Naive thymus-derived CD4-positive, alpha-beta T cell (primary cell): Measurements from ENCODE around the gene PGBD5. TPM values are rescaled to one million over a fixed set of nuclear protein-coding genes. Genes with fewer than 3 reads are reported as not detected.

Experiments used
- ATAC-seq: fragments of 150-1000 bp; cut with Tn5 transposase; 2 replicates; pipeline ENCODE4 v1.10.0; 2021; ENCODE audit warnings: mild to moderate bottlenecking, moderate library complexity
- CTCF ChIA-PET: fragments of 350-600 bp; sonication (Branson Sonifier 250); formaldehyde crosslinking; loops from one replicate; lab custom pipeline; 2021; ENCODE audit warnings: antibody characterized with exemption; lab: Charles Lee
- POLR2A ChIA-PET: fragments of 350-600 bp; sonication (Branson Sonifier 250); formaldehyde crosslinking; loops from one replicate; lab custom pipeline; 2021; ENCODE audit warnings: antibody characterized with exemption, inconsistent platforms; lab: Charles Lee
- DNase-seq, 9 donors: peaks; one replicate each; pipeline versions ENCODE4 v3.0.0 to v3.0.0-alpha.2; 2020 to 2022; ENCODE audit warnings: mixed read lengths in 1 of 9
- H3K27ac ChIP-seq: one replicate; pipeline ENCODE4 v1.7.0; 2013; ENCODE audit warnings: mild to moderate bottlenecking, low read depth, low read length, moderate library complexity
- H3K27me3 ChIP-seq, 2 donors: one replicate each; pipeline ENCODE4 v1.7.0; 2013; ENCODE audit warnings: low read length in 2 of 2, mild to moderate bottlenecking in 2 of 2, moderate library complexity in 2 of 2; ENCODE audit not compliant: control insufficient read depth in 2 of 2, insufficient read depth in 2 of 2
- H3K36me3 ChIP-seq, 3 experiments: 1 replicate in 2 of 3; 2 replicates in 1 of 3; pipeline ENCODE4 v1.7.0; 2013; ENCODE audit warnings: low read length in 3 of 3, mild to moderate bottlenecking in 3 of 3, moderate library complexity in 1 of 3; ENCODE audit not compliant: insufficient read depth in 3 of 3, control insufficient read depth in 2 of 3
- H3K4me1 ChIP-seq, 2 donors: one replicate each; pipeline ENCODE4 v1.7.0; 2013; ENCODE audit warnings: low read length in 2 of 2, mild to moderate bottlenecking in 2 of 2, moderate library complexity in 1 of 2; ENCODE audit not compliant: control insufficient read depth in 2 of 2, insufficient read depth in 2 of 2
- H3K4me3 ChIP-seq: 2 replicates; pipeline ENCODE4 v1.7.0; 2013; ENCODE audit warnings: mild to moderate bottlenecking, low read length
- H3K9me3 ChIP-seq, 3 experiments: 1 replicate in 2 of 3; 2 replicates in 1 of 3; pipeline ENCODE4 v1.7.0; 2013; ENCODE audit warnings: low read length in 3 of 3; ENCODE audit not compliant: control insufficient read depth in 2 of 3
- H3K27ac Mint-ChIP-seq, 9 donors: one replicate each; pipeline ENCODE4 v1.8.0; 2020 to 2022; ENCODE audit warnings: mixed read lengths in 9 of 9, mild to moderate bottlenecking in 8 of 9, moderate library complexity in 5 of 9, inconsistent platforms in 2 of 9
- H3K27me3 Mint-ChIP-seq, 5 donors: one replicate each; pipeline ENCODE4 v1.8.0; 2021 to 2022; ENCODE audit warnings: mixed read lengths in 5 of 5, mild to moderate bottlenecking in 1 of 5
- H3K36me3 Mint-ChIP-seq, 5 donors: one replicate each; pipeline ENCODE4 v1.8.0; 2020 to 2022; ENCODE audit warnings: mixed read lengths in 5 of 5, mild to moderate bottlenecking in 3 of 5, inconsistent platforms in 1 of 5
- H3K4me1 Mint-ChIP-seq, 7 donors: one replicate each; pipeline ENCODE4 v1.8.0; 2020 to 2022; ENCODE audit warnings: mixed read lengths in 7 of 7, mild to moderate bottlenecking in 3 of 7, inconsistent platforms in 1 of 7
- H3K4me3 Mint-ChIP-seq, 10 donors: one replicate each; pipeline ENCODE4 v1.8.0; 2020 to 2022; ENCODE audit warnings: mild to moderate bottlenecking in 10 of 10, mixed read lengths in 10 of 10, moderate library complexity in 6 of 10, inconsistent platforms in 2 of 10
- H3K9me3 Mint-ChIP-seq, 11 donors: one replicate each; pipeline ENCODE4 v1.8.0; 2020 to 2022; ENCODE audit warnings: mixed read lengths in 11 of 11, mild to moderate bottlenecking in 4 of 11, inconsistent platforms in 1 of 11, moderate library complexity in 1 of 11
- intact Hi-C, 2 donors: fragments of 100-400 bp; cut with micrococcal nuclease; formaldehyde crosslinking; loops; one replicate each; pipeline ENCODE4 v1.15.1; 2023
- polyA plus RNA-seq, 2 donors: library from polyadenylated mRNA; unstranded; fragments of 300-500 nt; fragmentation: Illumina TruSeq; gene quantifications; one replicate each; pipeline ENCODE4 v1.2.3, GENCODE V29; 2021
- total RNA-seq, 6 experiments: library from RNA in 5 of 6; stranded (reverse) in 5 of 6; gene quantifications; 1 replicate in 5 of 6; 2 replicates in 1 of 6; pipeline ENCODE4 v1.2.3 and lab custom pipeline; 2021 to 2026

PGBD5 gene
- total and polyA plus RNA-seq, 7 experiments from 2014 or later = 0.36 TPM; not detected in 6

GRCh38 chr1:230314142-230314470, 112.0 kb downstream of the PGBD5 start:
- Mint-ChIP-seq H3K4me1 (peaks cover 2 to 5% (median 4%) of the 10 kb centered on the region in 7 donors), H3K9me3 (no peaks in the 10 kb centered on the region), H3K27ac (no peak overlapping the region), H3K27me3 (peaks cover 5 to 19% (median 10%) of the 10 kb centered on the region in 5 donors), H3K4me3 (no peak overlapping the region), H3K36me3 (no peaks in the 10 kb centered on the region)
- POLR2A ChIA-PET = no interaction called here
- Histone ChIP-seq H3K36me3 (no peaks in the 10 kb centered on the region), H3K4me3 (no peak overlapping the region), H3K27me3 (no peaks in the 10 kb centered on the region), H3K27ac (no peak overlapping the region), H3K4me1 (peaks cover 3% of the 10 kb centered on the region in 2 donors), H3K9me3 (no peaks in the 10 kb centered on the region)
- ATAC-seq (no peak), DNase-seq (no peak)
- intact Hi-C loops = loop anchor here (5.0 to 10.0 kb wide), 4 partner anchors 109 to 898 kb away; partner anchors contain the start of gene GALNT2 (in 1 of the 2)
- CTCF ChIA-PET = interaction anchor here (0.6 to 1.5 kb wide), 3 partner anchors 12 to 1062 kb away, joined by 3 read pairs; no protein-coding TSS in a partner anchor

DNA sequence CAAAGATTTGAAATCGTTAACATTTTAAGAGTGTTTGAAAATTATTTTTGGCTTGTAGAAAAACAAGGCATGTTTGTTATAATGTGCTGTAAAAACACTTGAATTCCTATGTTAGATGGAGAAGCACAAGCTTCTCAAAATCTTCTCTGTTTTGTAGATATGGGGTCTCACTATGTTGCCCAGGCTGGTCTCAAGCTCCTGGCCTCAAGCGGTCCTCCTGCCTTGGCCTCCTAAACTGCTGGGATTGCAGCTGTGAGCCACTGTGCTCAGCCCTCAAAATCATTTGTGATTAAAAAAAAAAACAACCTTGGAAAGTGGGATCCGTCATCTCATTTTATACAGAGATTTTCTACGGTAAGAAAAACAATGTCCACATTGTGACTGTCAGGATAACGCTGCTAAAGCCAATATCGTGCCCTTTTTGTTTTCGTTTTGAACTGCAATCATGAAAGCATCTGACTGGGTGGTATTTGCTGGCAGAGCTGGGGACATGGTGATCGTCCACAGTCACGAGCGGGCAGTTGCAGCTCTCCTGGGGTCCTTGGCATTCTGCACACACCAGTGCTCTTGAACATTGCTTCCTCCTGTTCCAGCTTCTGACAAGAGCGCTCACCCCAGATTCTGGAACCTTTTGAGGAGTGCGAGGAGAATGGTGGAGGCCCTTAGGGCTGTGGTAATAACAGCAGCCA, 112.5 kb downstream of the PGBD5 start:
- Mint-ChIP-seq H3K9me3 (no peaks in the 10 kb centered on the region), H3K27me3 (peaks cover 5 to 19% (median 10%) of the 10 kb centered on the region in 5 donors), H3K4me3 (no peak overlapping the region)

DNA sequence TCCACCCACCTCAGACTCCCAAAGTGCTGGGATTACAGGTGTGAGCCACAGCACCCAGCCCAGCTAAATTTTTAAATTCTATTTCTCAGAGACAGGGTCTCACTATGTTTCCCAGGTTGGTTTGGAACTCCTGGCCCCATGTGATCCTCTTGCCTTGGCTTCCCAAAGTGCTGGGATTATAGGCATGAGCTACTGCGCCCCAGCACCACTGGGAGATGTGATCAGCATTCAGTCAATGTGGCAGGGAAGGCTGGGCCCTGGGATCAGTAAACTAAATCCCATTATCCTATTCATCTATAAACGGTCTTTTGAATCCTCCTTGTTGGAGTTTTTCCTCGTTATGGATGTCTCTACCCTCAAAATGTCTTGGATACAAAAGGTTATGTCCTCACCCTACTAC, 113.5 kb downstream of the PGBD5 start:
- H3K4me3 Mint-ChIP-seq = no peak overlapping the region
- H3K9me3 Mint-ChIP-seq = no peaks in the 10 kb centered on the region
- POLR2A ChIA-PET = no interaction called here
- Histone ChIP-seq H3K9me3 (no peaks in the 10 kb centered on the region), H3K4me3 (no peak overlapping the region), H3K27ac (no peak overlapping the region), H3K4me1 (peaks cover 3% of the 10 kb centered on the region in 2 donors), H3K36me3 (no peaks in the 10 kb centered on the region), H3K27me3 (no peaks in the 10 kb centered on the region)
- intact Hi-C loops = loop anchor here (5.0 to 10.0 kb wide), 4 partner anchors 108 to 900 kb away; partner anchors contain the start of gene GALNT2 (in 1 of the 2)
- DNase-seq (no peak), ATAC-seq (no peak)
- no peaks in the 10 kb centered on the region for H3K36me3 Mint-ChIP-seq
- H3K27me3 Mint-ChIP-seq = peaks cover 5 to 19% (median 10%) of the 10 kb centered on the region in 5 donors
- CTCF ChIA-PET = interaction anchor here (1.4 kb wide), 1 partner anchor 10 kb away, joined by 3 read pairs; no protein-coding TSS in a partner anchor
- H3K4me1 Mint-ChIP-seq = peaks cover 2 to 5% (median 4%) of the 10 kb centered on the region in 7 donors
- H3K27ac Mint-ChIP-seq = no peak overlapping the region

More for the DNA sequence above, 112.5 kb downstream of the PGBD5 start:
- H3K4me1 Mint-ChIP-seq = peaks cover 2 to 5% (median 4%) of the 10 kb centered on the region in 7 donors
- Histone ChIP-seq H3K4me3 (no peak overlapping the region), H3K36me3 (no peaks in the 10 kb centered on the region), H3K9me3 (no peaks in the 10 kb centered on the region), H3K27me3 (no peaks in the 10 kb centered on the region), H3K27ac (no peak overlapping the region), H3K4me1 (peaks cover 3% of the 10 kb centered on the region in 2 donors)
- DNase-seq (no peak), ATAC-seq (no peak)
- ChIA-PET POLR2A (no interaction called here), CTCF (interaction anchor here (0.6 to 1.5 kb wide), 3 partner anchors 12 to 1062 kb away, joined by 3 read pairs; no protein-coding TSS in a partner anchor)
- H3K36me3 Mint-ChIP-seq = no peaks in the 10 kb centered on the region
- intact Hi-C loops = loop anchor here (5.0 to 10.0 kb wide), 4 partner anchors 109 to 899 kb away; partner anchors contain the start of gene GALNT2 (in 1 of the 2)
- no peak overlapping the region for H3K27ac Mint-ChIP-seq

GRCh38 chr1:230310381-230311163, 115.6 kb downstream of the PGBD5 start:
- DNase-seq (peak; percentile 25 to 70 (median 54)), ATAC-seq (peak; percentile 87)
- Histone ChIP-seq H3K9me3 (no peaks in the 10 kb centered on the region), H3K4me3 (no peak overlapping the region), H3K27me3 (no peaks in the 10 kb centered on the region), H3K36me3 (no peaks in the 10 kb centered on the region), H3K27ac (no peak overlapping the region), H3K4me1 (peaks cover 3% of the 10 kb centered on the region in 2 donors)
- Mint-ChIP-seq H3K4me3 (peak overlapping the region in 2 of 10 donors; percentile 6 to 30), H3K27ac (no peak overlapping the region), H3K4me1 (peaks cover 4 to 10% (median 4%) of the 10 kb centered on the region in 7 donors), H3K27me3 (peaks cover 5 to 19% (median 10%) of the 10 kb centered on the region in 5 donors), H3K36me3 (no peaks in the 10 kb centered on the region), H3K9me3 (no peaks in the 10 kb centered on the region)
- POLR2A ChIA-PET = no interaction called here
- CTCF ChIA-PET = interaction anchor here (0.6 to 1.8 kb wide), 6 partner anchors 177 to 650 kb away, joined by 3 to 11 read pairs (median 3); no protein-coding TSS in a partner anchor
- intact Hi-C loops = loop anchor here (1.0 to 10.0 kb wide), 12 partner anchors 106 to 1646 kb away; partner anchors contain the start of gene GALNT2 (in 1 of the 2)

DNA sequence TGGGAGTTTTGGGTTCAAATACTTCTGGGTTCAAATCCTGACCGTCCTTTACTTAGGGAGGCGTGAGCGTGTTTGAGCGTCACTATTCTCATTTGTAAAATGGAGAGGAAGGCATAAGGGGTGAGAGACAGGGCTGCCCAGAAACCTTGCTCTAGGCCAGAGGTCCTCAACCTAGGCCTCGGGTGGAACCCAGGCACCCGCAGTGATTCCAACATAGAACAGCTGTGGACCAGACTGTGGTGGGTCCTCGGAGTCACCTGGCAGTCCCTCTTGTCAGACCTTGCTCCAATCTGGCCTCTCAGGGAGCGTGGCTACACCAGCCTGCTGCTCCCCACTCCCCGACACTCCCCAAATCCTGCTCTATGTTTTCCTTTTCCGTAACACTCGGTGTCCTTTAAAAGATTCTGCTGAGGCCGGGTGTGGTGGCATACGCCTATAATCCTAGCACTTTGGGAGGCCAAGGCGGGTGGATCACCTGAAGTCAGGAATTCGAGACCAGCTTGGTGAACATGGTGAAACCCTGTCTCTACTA, 116.4 kb downstream of the PGBD5 start:
- no peaks in the 10 kb centered on the region for H3K36me3 ChIP-seq
- H3K9me3 ChIP-seq = no peaks in the 10 kb centered on the region
- H3K27ac Mint-ChIP-seq = no peak overlapping the region
- H3K27me3 ChIP-seq = no peaks in the 10 kb centered on the region
- ATAC-seq = no peak
- H3K4me3 Mint-ChIP-seq = no peak overlapping the region
- POLR2A ChIA-PET = no interaction called here
- no peaks in the 10 kb centered on the region for H3K36me3 Mint-ChIP-seq
- H3K4me1 Mint-ChIP-seq = peaks cover 4 to 10% (median 4%) of the 10 kb centered on the region in 7 donors
- no peak overlapping the region for H3K4me3 ChIP-seq
- no peak for DNase-seq
- H3K9me3 Mint-ChIP-seq = no peaks in the 10 kb centered on the region
- CTCF ChIA-PET = interaction anchor here (0.7 to 1.8 kb wide), 5 partner anchors 595 to 649 kb away, joined by 3 to 11 read pairs (median 6); no protein-coding TSS in a partner anchor
- intact Hi-C loops = loop anchor here (1.0 to 10.0 kb wide), 12 partner anchors 105 to 1645 kb away; partner anchors contain the start of gene GALNT2 (in 1 of the 2)
- peaks cover 3% of the 10 kb centered on the region in 2 donors for H3K4me1 ChIP-seq
- H3K27me3 Mint-ChIP-seq = peaks cover 2 to 19% (median 10%) of the 10 kb centered on the region in 5 donors
- H3K27ac ChIP-seq = no peak overlapping the region

DNA sequence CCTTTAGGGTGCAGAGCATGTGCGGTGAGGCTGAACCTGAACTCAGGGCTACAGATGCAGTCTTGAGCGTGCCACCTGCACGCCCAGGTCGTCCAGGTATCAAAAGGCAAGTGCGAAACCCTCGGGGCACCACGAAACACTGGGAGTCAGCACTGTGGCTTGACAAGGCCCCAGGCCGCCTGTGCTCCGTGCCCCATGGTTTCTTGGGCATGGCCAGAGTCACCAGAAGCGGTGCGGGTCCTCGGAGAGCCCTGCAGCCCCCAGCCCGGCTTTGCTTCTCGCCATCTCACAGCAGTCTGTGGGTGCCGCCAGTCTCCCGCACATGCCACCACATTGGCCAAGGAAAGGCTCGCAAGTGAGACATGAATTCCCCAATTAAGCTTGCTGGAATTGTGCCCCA, 117.3 kb downstream of the PGBD5 start:
- Histone ChIP-seq H3K4me3 (no peak overlapping the region), H3K9me3 (no peaks in the 10 kb centered on the region), H3K4me1 (peaks cover 3% of the 10 kb centered on the region in 2 donors), H3K36me3 (no peaks in the 10 kb centered on the region), H3K27ac (no peak overlapping the region), H3K27me3 (no peaks in the 10 kb centered on the region)
- Mint-ChIP-seq H3K4me3 (no peak overlapping the region), H3K36me3 (no peaks in the 10 kb centered on the region), H3K27me3 (peaks cover 0 to 11% (median 10%) of the 10 kb centered on the region in 5 donors), H3K4me1 (peaks cover 4 to 16% (median 4%) of the 10 kb centered on the region in 7 donors), H3K27ac (no peak overlapping the region), H3K9me3 (no peaks in the 10 kb centered on the region)
- CTCF ChIA-PET = interaction anchor here (0.6 to 1.0 kb wide), 2 partner anchors 648 to 973 kb away, joined by 6 read pairs; no protein-coding TSS in a partner anchor
- intact Hi-C loops = no loop called here
- no peak for ATAC-seq
- no peak for DNase-seq
- POLR2A ChIA-PET = interaction anchor here (0.5 kb wide), 1 partner anchor 588 kb away, joined by 3 read pairs; no protein-coding TSS in a partner anchor
